CD4-positive, alpha-beta T cell treated with Interleukin-1 beta for 1 hour (primary cell): ENCODE data around the gene LGALS4.
"Not testable (repeated sequence)": the region's sequence is repeated elsewhere in the genome, so short reads cannot be mapped to it uniquely, and the experiment has no call there.

Experiments
- DNase-seq, 2 donors: peaks; one replicate each; pipeline ENCODE4 v3.0.0-alpha.2; 2020 to 2022

LGALS4 gene

DNA sequence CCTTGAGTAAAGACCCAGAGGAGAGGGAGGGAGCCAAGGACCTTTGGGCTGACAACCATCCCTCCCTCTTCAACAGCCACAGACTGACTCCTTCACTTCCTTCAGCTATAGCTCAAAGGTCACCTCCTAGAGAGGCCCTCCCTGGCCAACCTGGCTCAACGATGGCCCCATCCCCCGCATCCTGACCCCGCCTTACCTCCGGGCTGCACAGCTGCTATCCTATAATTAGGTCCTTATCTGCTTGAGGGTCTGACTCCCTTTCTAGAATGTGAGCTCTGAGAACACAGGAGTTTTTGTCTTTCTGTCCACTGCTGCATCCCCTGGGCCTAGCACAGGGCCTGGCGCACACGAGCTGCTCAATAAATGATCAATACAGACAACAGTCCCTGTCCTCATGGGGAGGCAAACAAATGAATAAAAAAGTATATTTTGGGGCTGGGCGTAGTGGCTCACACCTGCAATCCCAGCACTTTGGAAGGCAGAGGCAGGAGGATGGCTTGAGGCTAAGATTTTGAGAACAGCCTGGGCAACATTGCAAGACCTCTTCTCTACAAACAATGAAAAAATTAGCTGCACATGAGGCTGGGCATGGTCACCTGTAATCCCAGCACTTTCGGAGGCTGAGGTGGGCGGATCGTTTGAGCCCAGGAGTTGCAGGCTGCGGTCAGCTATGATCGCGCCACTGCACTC, 6.6 kb upstream of the LGALS4 start:
- DNase-seq: no peak

DNA sequence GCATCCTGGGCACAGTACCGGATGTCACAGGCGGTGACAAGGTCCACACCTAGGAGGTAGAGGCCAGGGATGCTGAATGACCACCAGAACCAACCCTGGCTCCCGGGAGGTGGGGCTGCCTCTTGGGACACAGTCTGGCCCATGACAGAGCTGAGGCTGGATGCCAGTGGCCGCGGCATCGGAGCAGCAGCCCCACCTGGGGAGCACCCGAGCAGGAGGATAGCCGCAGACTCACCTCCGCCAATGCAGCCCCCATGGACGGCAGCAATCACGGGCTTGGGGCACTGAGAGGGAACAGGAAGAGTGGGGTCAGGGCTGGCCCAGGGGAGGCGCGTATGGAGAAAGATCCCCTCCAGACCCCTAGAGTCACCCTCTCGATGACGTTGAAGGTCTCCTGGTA, 4.3 kb upstream of the LGALS4 start:
- DNase-seq: no peak

DNA sequence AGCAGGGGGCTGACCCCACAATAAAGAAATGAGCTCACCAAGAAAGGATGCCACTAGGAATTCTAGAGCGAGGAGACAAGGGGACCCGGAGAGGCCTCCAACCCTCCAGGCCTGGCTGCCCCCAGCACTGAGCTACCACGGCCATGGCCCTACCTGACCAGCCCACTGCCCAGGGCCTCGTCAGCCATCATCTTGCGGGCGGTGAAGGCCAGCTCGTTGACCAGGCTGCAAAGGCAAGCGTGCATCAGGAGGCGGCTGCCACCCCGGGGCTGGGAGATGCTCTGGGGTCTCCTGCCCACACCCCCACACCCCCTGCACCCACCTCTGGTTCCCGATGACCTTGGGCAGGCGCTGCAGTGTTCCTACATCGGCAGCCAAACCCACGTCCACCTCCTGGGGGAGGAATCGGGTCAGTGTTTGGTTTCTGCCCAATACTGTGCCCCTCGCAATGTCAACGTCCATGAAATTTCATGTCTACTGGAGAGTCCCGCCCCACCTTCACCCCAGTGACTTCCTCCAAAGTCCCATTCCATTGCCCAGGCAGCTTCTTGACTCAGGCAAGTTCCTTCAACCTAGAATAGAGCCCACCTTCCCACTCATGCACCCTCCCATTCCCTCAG, 3.5 kb upstream of the LGALS4 start:
- no peak for DNase-seq

DNA sequence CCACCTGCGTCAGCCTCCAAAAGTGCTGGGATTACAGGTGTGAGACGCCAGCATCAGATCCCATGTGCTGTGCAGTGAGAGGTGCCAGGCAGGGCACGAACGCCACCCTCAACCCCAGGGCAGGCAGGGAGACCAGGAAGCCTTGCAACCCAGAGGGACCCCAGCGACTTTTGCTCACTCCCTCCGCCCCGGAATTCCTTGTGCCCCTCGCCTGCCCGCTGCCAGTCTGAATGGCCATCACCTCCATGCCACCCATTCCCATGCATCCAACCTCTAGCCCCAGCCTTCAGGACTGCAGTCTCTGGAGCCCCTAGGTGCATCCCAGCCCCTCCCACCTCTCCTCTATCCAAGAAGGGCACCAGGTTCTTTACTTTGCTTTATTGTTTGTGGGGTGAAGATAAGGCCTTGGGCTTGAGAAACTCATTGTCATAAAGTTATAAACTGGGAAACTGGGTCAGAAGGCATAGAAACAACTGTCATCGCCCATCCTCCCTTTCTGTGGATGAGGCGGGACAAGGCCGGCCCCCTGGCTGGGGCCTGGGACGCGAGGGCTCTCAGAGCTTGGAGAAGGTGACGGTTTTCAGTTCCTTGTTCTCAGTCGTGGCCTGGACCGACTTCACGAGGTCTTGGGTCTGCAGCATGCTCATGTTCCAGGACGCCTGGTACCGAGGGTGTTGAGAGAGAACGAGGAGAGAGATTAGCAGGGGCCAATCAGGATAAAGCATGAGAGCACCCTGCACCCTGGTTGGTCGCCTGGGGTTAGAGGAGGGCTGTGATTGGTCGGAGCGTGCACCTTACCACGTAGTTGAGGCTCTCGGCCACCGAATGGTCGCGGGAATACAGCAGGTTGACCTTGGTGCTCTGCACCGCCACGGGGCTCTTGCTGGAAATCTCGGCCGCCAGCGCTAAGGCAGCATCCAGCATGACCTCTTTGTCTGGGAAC, 2.6 kb upstream of the LGALS4 start:
- DNase-seq: no peak

DNA sequence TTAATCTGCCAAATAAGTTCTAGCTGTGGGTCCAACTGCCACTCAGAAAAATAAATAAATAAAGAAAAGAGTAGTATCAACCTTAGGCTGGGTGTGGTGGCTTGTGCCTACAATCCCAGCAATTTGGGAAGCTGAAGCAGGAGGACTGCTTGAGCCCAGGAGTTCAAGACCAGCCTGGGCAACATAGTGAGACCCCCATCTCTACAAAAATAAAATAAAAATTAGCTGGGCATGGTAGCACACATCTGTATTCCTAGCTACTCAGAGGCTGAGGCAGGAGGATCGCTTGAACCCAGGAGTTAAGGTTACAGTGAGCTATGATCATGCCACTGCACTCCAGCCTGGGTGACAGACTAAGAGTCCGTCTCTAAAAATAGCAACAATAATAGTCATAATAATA, 1.2 kb upstream of the LGALS4 start:
- DNase-seq: not testable (repeated sequence)

GRCh38 chr19:38813323-38813722, 578 bp upstream of the LGALS4 start:
- DNase-seq: no peak

GRCh38 chr19:38812009-38812840, 520 bp downstream of the LGALS4 start:
- no peak for DNase-seq

- no peak for DNase-seq
These were observed 3.0 kb downstream of the LGALS4 start for GRCh38 chr19:38809592-38810252.

- DNase-seq: no peak
These were observed 4.0 kb downstream of the LGALS4 start for GRCh38 chr19:38808741-38809140.

GRCh38 chr19:38807374-38808098, 5.2 kb downstream of the LGALS4 start:
- DNase-seq: not testable (repeated sequence)

DNA sequence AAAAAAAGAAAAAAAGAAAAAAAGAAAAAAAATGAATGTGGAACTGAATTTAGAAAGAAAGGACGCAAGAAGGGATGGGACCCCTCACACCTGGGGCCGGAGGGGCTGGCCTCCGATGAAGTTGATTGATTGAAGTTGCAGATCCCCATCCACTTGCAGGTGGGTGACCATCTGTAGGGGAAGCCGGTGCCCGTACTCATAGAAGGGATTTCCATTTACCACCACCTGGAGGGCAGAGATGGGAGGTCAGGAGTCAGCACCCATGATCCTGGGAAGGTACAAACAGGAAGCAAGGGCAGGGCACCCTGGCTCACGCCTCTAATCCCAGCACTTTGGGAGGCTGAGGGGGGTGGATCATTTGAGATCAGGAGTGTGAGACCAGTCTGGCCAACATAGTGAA, 6.4 kb downstream of the LGALS4 start:
- DNase-seq: no peak

GRCh38 chr19:38805180-38805579, 7.6 kb downstream of the LGALS4 start:
- DNase-seq: no peak

GRCh38 chr19:38803543-38803942, 9.2 kb downstream of the LGALS4 start:
- no peak for DNase-seq

DNA sequence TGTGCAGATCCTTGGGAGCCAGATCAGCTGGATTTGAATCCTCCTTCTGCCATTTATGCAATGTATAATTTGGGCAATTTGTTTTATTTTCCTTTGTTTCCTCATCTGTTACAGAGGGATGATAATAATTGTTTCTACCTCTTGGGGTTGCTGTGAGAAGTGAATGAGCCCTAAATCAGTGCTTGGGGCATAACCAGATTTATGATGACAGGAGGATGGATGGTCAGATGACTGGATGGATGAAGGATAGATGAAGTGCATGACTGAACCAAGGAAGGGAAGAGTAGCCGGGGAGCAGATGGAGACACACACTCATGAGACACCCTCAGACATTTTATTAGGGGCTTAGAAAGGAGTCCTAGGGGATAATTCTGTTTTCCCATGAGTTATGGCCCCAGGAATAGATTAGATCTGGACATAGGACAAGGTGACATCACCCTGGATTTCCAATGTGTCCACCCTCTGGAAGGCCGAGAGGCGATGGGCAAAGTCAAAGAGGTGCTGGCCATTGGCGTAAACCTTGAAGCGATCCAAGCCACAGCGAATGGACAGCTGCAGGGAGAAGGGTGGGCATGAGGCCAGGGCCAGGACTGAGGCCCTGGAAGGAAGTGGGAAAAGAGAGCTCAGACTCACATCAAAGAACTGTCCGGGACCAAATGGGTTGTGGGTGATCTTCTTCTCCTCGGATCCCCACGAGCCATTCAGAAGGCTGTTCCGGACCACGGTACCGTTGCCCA, 11.2 kb downstream of the LGALS4 start:
- no peak for DNase-seq

DNA sequence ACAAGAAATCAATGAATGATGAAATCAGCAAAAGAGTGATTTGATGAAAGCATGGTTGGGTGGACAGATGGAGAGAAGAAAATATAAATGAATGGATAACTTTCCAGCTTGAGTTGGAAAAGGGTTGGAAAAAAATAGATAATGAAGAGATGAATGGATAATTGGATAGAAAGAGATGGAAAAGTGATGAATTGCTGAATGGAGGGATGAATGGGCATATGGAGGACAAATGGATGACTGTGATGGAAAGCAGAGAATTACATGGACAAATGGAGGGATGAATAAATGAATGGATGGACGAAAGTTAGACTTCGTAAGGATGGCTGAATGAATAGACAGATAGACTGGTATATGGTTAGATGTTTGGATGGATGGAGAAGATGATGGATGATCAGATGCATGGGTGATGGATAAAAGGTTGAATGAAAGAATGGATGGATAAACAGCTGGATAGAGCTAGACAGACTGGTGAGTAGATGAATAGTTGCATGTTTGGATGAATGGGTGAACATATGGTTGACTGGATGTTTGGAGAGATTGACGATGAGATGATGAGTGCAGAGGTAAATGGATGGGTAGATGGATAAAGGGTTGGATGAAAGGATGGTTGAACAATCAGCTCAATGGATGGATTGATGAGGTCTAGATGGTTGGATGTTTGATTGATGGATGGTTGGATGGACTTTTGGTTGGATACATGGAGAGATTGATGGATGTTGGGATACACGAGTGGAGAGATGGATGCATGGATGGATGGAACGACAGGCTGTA, 12.0 kb downstream of the LGALS4 start:
- no peak for DNase-seq

DNA sequence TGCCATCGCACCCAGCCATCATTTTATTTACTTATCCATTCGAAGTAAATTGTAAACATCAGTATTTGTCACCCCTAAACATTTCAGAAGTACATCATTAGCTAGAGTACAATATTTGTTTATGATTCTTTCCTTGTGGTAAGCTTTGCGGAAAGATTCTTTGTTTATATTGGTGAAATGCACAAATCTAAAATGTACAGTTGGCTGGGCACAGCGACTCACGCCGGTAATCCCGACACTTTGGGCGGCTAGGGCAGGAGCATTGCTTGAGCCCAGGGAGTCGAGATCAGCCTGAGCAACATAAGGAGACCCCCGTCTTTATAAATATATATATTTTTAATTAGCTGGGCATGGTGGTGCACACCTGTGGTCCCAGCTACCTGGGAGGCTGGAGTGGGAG, 13.6 kb downstream of the LGALS4 start:
- no peak for DNase-seq

DNA sequence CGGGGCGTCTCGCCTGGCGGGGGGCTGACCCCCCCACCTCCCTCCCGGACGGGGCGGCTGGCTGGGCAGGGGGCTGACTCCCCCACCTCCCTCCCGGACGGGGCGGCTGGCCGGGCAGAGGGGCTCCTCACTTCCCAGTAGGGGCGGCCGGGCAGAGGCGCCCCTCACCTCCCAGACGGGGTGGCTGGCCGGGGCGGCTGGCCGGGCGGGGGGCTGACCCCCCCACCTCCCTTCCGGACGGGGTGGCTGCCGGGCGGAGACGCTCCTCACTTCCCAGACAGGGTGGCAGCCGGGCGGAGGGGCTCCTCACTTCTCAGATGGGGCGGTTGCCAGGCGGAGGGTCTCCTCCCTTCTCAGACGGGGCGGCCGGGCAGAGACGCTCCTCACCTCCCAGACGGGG, 15.0 kb downstream of the LGALS4 start:
- DNase-seq: not testable (repeated sequence)

DNA sequence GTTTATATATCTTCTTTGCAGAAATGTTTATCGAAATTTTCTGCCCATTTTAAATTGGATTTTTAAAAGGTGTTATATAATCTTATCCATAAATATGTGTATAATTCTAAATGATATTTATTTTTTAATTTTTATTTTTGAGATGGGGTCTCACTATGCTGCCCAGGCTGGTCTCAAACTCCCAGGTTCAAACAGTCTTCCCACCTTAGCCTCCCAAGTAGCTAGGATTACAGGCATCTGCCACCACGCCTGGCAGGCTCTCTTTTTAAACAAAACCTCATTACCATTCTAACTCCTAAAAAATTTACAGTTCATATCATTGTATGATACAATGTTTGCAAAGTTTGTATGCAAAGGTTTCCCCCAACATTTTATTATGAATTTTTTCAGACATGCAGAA, 16.6 kb downstream of the LGALS4 start:
- no peak for DNase-seq

DNA sequence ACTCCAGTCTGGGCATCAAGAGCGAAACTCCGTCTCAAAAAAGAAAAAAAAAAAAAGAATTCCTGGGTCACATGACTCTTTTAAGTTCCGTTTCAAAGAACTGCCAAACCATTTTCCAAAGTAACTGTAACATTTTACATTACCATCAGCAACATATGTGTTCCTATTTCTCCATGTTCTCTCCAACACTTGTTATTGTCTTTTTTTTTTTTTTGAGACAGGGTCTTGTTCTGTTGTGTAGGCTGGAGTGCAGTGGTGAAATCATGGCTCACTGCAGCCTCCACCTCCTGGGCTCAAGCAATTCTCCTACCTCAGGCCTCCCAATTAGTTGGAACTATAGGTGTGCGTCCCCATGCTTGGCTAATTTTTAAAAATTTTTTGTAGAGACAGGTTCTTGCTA, 17.2 kb downstream of the LGALS4 start:
- no peak for DNase-seq

DNA sequence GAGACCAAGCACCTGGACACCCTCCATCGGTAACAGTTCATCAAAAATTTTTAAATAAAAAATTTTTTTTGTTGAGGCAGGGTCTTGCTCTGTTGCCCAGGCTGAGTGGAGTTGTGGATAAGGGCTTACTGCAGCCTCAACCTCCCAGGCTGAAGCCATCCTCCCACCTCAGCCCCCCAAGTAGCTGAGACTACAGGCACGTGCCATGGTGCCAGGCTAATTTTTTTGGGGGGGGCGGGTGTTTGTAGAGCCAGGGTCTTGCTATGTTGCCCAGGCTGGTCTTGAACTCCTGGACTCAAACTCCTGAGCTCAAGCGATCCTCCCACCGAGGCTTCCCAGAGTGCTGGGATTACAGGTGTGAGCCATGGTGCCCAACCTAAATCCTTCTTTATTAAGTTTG, 19.1 kb downstream of the LGALS4 start:
- DNase-seq: no peak
